Smooth muscle cell of the brain vasculature (primary cell): ENCODE data around the gene LHFPL3.

Source experiments
- DNase-seq: peaks from one replicate; pipeline ENCODE4 v3.0.0-alpha.2; 2012; ENCODE audit warnings: low read depth, low spot score

LHFPL3 gene

DNA sequence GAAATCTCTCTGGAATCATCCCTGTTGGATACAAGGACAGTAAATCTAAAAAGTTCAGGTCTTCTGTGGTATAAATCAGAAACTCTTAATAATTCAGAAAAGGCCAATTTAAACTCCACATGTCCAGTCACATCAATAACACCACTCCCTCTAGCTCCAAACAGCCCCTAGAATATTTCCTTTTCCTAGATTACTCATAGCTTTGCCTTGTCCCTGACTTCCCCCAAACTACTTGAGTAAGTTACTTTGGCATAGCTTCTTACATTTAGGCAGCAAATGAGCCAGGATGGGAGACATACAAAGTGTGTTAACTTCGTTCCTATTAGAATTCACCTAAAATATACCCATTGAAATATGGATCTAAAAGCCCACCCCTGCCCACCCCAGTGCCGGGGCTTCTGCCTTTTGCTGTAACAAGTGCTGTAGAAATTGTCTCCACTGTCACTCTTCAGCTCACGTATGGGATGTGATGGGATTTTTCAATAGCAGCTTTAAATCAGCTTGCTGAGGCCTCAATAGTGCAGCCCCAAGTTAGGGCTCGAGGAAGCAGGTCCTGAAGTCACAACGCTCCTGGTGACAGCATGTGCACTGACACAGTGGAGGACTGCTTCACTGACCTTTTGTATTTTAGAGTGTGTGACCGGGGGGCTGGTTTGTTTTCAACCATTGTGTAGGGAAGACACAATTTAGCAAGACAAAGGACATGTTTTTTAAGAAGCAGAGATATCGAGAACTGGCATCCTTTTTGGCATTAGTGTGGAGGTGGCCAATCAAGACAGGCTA lies 467.4 kb downstream of the LHFPL3 start:
- no peak for DNase-seq

- no peak for DNase-seq
These were observed 471.9 kb downstream of the LHFPL3 start for GRCh38 chr7:104800307-104800706.

- DNase-seq, result no peak
These were observed 472.6 kb downstream of the LHFPL3 start for GRCh38 chr7:104801022-104801421.

DNA sequence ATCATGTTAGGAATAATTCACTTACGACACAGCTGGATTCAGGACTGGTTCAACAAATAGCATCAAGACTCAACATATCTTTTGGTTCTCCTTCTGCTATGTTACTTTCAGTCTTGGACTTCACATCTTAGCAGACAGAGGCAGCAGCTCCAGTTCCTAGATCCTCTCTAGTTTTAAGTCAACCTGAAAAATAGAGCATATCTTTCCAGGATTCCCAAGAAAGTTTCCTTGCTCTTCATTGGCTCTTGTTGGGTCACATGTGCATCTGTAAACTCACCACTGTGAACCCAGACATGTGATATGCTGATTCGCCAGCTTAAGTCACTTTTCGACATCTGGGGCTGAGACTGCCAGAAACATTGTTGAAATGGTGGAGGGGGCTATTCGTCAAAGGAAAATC lies 475.5 kb downstream of the LHFPL3 start:
- DNase-seq, result no peak

DNA sequence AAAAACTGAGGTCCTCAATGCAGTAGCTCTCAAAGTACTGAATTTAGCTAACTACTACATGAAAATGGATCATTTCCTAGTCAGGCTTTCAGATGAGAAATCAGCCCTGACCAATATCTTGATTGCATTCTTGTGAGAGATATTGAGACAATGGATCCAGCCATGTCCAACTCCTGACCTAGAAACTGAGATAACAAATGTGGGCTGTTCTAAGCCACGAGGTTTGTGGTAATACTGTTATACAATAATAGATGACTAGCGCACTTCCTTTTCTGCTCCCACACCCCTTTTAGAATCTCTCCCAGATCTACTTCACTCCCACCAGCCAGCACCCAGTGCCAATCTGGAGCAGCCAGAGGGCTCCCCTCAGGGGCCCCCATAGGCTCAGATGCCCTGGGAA lies 476.3 kb downstream of the LHFPL3 start:
- no peak for DNase-seq

DNA sequence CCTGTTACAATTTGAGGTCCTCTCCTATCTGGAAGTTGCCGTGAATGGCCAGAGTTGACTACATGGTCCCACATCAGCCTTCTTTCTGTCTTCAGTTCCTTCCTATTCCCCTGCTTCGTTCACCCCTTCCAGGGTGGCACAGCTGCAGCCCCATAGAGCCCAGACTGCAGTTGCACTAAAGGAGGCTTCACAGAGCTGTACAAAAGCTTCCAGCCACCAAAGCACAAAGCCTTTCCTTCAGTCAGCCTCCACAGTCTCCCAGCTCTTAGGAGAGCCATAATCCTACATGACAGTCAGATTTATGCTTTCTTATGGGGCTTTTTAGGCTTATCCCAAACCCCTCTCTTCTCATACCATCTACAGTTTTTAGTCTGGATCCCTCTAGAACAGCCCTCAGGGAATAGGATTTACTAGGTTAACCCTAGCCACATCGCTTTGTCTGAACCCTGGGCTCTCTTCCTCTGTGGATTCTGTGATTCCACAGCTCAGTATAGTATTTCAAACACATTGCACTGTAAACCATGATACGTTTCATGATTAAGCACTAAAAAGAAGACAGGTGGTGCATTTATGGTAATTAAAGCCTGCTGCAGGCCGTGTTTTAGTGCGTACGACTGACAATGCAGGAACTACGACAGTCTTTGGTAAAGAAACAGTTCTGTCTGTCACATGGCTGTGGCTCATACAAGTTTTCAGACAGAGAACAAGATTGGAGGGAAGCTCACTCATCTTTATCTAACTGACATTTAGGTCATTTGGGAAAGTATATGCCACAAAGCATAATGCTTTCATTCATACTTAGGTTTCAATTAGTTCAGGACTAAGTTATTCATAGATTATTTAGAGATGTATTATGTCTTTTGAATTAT lies 477.3 kb downstream of the LHFPL3 start:
- DNase-seq, result no peak

DNA sequence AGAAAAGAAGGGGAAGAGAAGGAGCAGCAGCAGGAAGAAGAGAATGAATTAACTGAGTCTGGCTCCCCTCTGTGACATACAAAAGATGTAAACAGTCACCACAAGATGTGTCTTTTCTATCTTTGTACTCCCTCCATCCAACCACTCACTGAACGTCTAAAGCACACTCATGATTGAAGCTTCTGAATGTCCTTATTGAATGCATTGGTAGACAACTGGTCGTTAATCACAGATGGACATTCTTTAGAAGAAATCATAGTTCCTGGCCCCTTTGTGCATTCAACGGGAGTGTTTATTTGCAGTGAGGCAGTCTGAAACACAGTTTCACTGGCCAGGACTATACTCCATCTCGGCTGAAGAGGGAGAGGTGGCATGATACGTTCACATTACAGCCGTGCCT lies 479.3 kb downstream of the LHFPL3 start:
- DNase-seq, result no peak

DNA sequence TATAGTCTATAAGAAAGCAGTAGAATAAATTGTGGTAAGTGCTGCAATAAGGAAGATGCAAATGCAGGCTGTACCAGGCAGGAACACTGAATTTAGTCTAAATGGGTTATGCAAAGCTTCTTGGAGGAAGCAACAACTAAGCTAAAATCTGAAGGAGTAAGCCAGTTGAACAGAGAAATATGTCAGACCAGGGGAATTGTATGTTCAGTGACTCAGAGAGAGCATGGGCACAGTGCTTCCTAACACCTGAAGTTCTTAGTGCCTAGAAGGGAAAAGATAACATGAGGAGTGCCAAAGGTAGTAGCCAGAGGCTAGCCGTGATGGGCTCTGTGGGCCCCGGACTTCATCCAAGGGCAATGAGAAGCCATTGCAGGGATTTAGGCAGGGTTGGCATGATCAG lies 481.5 kb downstream of the LHFPL3 start:
- no peak for DNase-seq

- no peak for DNase-seq
These were observed 485.7 kb downstream of the LHFPL3 start for GRCh38 chr7:104814126-104814525.

DNA sequence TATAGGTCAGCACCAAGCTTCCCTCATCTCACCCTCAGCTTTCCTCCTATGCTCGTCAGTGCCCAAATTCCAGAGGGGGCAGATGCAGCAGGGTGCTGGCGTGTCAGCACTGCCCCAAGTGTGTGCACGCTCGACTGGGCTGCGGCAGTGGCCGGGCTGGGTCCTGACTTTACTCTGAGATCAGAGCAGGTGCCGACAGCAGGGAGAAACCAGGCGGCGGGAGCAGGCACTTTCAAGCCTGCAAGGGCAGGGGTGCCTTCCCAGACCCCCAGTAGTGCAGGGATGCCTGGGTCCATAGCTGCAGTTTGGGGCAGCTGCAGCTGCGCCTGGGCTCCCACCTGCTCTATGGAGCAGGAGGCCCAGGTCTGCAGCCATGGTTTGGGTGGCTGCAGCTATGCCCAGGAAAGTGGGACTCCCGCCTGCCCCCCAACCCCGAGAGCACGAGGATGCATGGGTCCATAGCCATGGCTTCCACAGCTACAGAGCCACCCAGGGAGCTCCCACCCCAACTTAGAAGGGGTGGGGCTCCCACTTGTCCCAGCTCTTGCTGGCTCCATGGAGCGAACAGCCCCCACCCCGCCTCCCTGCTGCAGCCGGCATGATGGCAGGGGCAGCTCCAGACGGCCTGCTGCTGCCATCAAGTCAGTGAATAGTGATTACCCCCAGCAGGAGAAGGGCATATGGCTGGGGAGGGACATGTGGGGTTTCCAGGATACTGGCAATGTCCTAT lies 486.4 kb downstream of the LHFPL3 start:
- no peak for DNase-seq

GRCh38 chr7:104816537-104816936 lies 488.1 kb downstream of the LHFPL3 start:
- no peak for DNase-seq

DNA sequence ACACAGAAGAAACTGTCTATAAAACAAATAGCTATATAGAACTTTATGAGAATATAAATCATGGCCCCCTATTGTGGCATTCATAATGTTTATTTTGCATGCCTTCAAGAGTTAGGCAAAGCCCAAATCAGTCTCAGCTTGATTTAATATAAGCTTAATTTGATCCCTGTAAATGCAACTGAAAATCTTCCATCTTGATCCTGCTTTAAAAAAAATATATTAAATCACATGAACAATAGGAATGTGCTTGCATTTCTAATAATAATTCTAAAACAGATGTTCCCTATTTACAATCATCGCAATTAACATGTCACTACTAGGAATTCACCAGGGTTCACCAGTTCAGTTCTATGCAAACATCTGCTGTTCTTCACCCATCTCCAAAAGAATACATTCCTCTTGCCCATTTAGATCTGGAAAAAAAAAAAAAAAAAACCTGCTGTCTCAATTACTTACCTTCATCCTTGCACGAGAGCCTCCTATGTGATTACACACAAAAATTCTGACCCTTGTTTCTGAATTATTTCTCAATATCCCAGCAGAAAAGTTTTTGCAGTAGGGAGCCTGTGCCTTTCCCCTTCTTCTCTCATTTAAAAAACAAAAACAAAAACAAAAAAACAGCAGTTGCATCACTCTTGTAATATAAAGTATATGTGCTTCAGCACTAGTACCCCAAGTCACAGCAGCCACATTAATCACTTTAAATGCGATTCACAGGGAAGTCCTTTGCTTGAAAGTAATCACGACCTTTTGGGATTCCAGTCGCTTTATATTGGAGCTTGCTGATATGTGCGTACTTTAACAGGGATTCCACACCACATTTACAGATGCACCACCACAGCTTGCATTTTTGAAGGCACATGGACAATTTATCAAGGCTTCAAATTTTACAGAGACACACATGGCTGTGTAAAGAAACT lies 490.8 kb downstream of the LHFPL3 start:
- no peak for DNase-seq

DNA sequence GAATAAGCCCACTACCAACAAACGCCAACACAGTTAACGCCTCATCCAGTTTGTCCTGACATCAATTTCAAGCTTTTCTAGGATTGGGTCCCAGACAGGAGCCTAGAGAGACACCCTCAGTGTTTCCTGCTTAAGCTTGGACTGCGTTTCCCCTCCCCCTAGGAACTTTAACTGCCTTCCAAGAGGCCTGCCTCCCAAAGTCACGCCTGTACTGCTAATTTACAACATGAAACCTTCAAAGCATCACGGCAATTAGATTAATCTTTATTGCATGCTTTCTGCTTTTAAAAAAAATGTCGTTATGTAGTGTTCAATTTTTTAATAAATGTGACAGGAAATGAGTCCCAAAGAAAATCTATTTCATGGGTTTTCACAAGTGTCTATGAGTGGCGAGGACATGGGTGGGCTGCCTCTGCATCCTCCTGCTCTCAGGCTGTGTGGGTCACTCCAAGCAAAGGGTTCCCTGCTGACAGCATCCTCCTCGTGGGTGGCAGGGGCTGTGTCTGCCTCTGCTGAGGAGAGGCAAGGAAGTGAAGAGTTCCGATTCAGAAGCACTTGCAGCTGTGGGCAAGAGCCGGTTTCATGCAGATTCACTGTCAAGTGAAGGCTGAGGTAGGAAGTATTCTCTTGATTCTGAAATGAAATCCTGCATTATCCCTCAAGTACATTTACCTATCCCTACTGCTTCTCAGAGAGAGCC lies 492.6 kb downstream of the LHFPL3 start:
- no peak for DNase-seq

- no peak for DNase-seq
These were observed 494.8 kb downstream of the LHFPL3 start for GRCh38 chr7:104823177-104823576.

- DNase-seq, result no peak
These were observed 496.7 kb downstream of the LHFPL3 start for GRCh38 chr7:104825099-104825498.

GRCh38 chr7:104826135-104826534 lies 497.7 kb downstream of the LHFPL3 start:
- DNase-seq, result no peak

GRCh38 chr7:104836976-104837375 lies 508.6 kb downstream of the LHFPL3 start:
- DNase-seq, result no peak

DNA sequence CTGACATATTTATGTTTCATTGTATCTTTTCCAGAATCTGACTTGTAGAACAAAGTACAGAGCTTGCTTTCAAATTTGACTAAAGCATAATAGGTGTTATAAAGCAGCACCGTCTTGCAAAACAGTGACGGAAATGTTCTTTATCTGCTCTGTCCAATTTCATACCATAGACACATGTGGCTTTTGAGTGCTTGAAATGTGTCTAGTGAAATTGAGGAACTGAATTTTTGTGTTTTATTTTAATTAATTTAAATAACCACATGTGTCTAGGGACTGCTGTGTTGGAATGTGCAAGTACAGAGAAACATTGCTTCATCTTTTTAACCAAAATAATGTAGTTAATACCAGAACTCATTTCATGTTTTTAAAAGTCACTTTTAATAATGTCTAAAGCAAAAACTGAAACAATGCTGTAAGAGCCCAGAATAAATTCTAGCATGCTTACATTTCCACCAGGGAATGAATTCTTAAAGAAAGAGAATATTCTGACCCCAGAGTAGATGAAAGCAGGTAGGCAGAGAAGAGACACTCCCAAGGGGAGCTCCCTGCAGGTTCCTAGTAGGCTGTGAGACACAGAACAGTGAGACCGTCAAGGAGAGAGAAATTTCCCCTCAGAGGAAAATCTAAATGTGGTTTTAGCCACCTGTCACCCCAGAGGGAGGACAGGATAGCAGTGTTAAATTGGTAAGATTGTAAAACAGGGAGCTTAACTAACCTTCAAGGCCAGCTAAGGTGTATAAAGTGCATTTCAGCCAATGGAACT lies 510.3 kb downstream of the LHFPL3 start:
- no peak for DNase-seq

GRCh38 chr7:104839842-104840241 lies 511.4 kb downstream of the LHFPL3 start:
- no peak for DNase-seq

- DNase-seq, result no peak
These were observed 513.4 kb downstream of the LHFPL3 start for GRCh38 chr7:104841798-104842197.
